ENCODE measurements around the gene CCDC87.

Gene CCDC87

DNA sequence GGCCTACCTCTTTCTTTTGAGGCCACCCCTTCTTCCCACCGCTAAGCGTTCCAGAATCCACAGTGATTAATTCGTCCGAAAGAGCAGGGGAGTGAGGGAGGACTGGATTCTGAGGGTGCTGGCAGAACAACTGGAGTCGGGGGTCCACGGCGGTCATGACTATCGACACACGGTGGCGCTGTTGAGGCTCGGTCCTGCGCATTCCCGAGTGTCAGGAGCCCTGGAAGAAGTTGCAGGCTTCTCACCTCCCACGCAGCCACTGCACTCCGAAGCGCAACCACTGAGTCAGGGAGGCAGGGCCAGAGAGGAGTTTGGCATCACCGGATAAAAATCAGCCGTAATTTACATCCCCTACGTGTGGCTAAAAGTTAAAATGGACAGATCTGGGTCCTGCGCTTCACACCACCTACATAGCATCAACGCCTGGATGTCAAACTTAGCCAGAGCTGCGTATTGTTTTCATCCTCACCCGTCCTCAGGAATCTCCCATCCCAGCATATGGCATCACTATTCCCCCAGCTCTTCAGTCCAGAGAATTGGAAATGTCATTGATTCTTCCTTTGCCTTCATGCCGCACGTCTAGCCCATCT lies 13.8 kb downstream of the CCDC87 start:
- DNase-seq (ENCODE audit: low spot score): peak; percentile 75

DNA sequence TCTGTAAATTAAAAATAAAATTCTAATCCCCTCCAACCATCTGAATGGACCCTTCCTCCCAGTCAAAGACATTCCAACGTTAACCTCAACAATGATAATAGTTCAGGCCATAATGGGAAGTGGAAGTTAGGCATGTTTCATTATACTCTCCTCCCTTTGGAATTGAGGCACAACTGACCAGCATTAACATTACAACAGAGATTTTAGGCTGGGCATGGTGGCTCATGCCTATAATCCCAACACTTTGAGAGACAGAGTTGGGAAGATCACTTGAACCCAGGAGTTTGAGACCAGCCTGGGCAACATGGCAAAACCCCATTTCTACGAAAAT lies 22.0 kb downstream of the CCDC87 start:
- DNase-seq (ENCODE audit: low spot score): no peak

DNA sequence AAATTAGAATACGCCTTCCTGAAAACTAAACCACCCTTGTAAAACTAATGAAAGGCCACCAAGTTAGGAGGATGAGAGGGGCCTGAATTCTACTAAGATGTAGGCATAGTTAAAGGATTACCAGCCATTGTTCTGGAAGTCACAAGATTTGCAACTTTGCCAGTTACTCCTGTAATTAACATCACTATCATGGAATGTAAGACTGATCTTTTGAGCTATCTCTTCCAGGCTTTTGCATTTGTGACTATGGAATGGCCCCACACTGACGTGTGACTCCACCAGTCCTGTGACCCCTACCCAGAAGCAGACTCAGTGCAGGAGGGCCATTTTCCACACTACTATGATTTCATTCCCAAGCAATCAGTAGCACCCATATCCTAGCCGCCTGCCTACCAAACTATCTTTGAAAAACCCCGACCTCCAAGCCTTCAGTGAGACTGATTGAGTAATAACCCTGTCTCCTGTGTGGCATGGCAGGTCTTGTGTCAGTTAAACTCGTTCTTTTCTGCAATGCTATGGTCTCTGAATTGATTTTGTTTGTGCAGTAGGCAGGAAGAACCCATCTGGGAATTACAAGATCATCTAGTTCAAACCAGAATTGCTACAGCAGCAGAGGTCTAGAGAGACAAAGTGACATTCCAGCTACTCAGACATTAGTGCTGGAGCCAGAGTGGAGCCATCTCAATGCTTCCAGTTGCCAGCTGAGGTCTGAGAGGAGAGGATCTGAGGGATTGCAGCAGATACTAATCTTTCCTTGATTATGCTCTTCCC lies 22.6 kb downstream of the CCDC87 start:
- peak; percentile 87 for DNase-seq (ENCODE audit: low spot score)

DNA sequence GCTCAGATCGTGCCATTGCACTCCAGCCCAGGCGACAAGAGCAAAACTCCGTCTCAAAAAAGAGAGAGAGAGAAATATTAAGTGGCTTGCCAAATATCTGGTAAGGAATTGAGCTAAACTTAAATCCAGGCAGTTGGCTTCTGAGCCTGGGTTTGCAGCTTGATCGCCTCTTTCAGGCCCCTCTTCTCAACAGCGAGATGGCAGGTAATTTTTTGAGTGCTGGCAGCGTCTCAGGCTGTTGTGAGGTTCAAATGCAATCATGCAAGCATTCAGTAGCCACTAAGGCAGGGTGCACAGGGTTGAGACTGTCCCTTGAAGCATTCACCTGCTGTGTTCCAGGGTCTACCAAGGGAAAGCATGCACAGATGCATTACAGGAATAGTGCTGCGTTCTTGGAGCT lies 23.8 kb downstream of the CCDC87 start:
- peak; percentile 47 for DNase-seq (ENCODE audit: low spot score)

DNA sequence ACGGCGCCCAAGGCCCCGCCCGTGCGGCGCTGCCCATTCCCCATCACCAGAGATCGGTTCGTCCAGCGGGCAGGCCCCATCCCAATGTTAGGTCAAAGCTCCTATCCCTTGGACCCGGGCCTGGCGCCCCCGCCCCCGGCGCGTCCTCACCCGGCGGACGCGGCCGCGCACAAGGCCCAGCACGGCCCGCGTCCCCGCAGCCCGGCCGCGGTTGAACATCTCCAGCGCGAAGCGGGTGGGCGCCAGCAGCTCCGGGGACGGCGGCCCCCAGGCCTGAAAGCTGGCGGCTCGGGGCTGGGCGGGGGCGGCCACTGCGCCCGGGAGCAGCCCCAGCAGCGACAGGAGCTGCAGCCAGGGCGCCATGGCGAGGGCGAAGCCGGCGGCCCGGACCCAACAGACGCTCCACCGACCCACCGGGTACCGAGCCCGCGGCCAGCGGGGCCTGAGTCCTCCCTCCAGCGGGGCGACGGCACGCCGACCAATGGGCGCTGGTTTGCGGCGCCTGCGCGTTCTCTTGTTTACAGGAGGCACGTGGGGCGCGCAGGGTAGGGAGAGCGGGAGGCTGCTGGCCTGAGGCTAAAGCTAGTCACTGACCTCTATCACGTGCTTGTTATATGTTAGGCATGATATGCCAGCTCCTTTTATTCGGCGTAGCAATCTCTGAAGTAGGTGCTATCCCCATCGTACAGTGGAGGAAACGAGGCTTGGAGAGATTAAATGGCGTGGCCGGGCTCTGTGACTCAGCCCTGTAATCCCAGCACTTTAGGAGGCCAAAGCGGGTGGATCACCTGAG lies 24.5 kb downstream of the CCDC87 start, which contains the start of gene CTSF:
Gene CTSF, minus strand, starts transcription at position 483 of the 793 bp plus-strand sequence. Its CDS starts 120 bp downstream, at position 363.
- DNase-seq (ENCODE audit: low spot score): peak; percentile 91

DNA sequence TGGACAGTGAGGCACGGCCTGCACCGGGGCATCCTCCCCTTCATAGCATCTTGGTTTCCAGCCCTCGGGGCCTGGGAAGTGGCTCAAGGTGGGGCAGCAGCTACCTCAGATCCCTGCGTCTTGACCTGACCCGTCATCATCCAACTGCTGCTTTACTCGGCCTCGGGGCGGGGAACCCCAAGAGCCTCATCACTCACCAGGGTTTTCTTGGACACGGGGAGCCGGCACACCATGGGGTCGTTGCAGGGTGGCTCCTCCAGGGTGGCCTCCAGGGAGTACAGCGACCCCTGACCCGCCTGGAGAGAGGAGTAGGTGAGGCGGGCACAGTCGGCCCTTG lies 25.1 kb downstream of the CCDC87 start:
- no peak for DNase-seq (ENCODE audit: low spot score)

DNA sequence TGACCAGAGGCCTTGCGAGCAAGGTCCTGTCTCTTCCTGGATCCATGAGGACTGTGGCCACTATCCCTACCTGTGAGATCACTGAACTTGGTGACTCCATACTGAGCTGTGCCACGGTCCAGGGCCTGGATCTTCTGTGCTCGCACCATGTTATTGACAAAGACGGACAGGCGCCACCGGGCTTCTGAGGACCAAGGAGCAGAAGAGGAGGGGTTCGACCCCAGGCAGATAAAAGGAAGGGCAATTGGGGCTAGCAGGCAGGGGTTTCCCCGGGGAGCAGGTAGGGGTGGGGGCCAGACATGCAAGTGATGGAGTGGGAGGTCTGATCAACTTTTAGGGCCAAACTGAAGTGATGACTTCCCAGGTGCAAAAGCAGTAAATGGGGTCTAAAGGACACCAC lies 26.6 kb downstream of the CCDC87 start:
- no peak for DNase-seq (ENCODE audit: low spot score)

DNA sequence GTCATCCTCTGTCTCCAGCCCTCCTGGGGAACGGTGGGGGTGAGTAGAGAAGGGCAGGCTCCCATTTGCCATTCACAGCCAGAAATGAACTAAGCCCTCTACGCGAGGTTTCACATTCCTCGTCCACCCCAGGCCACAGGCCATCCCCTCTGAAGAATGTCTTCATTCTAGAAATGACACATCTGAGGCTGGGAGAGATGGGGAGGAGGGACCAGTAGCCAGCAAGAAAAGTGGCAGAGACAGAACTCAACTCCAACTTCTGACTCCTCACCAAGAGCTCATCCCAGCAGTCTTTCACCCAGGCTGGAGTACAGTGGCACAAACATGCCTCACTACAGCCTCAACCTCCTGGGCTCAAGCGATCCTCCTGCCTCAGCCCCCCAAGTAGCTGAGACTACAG lies 27.9 kb downstream of the CCDC87 start:
- no peak for DNase-seq (ENCODE audit: low spot score)

DNA sequence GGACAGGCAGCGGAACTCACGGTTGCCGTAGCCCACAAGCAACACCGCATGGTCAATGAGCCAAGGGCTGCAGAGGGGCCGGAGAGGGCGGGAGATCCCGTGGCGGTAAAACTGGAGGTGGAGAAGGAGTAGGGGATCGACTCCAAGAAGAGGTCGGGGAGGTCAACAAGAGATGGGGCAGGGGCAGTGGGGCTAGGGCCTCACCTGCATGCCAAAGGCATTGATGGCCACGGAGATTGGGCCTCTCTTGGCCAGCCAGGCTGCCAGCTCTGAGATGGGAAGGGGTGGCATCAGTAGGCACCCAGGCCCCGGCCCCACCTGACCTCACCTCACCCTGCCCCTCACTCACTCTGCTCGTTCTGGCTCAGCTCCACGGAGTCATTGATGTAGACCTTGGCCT lies 28.3 kb downstream of the CCDC87 start:
- no peak for DNase-seq (ENCODE audit: low spot score)

DNA sequence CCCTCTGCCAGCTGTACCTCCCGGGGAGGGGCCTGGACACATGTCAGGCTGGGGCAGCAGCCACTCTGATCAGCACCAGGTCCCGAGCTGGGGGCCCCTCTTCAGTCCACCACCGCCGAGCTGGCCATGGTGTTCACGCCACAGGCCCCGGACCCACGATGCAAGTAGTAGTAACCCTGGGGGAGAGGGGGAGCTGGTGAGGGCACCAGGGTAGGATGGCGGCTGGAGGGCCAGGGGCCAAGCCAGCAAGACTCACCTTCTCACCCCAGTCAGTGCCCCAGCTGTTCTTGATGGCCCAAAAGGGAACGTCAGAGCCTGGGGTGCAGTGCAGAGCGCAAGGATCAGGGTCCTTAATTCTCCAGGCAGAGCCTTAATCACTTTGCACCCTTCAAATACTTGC lies 29.0 kb downstream of the CCDC87 start:
- DNase-seq (ENCODE audit: low spot score): no peak

DNA sequence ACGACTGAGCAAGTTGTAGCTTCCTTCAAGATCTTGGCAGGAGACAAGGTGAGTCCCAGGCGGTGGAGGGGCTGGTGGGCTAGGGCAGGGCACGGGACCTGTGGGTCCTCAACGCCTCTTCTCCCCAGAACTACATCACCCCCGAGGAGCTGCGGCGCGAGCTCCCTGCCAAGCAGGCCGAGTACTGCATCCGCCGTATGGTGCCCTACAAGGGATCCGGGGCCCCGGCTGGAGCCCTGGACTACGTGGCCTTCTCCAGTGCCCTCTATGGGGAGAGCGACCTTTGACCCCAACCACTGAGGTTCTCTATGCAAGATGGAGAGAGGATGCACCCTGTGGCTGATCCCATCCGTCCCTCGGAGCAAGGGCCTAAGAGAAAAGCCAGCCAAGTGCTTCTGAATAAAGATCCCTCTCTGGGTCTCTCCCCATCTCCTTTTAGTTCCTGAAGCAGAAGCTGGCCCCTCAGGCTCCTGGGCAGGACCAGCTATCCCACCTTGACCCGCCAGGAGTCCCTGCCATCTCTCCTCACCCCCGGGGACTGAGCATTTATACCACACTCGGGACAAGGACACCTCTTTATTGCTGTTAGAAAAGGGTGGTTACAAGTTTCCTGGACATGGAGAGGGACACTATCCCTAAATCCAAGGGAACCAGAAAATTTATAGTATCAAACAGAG lies 29.8 kb downstream of the CCDC87 start:
- DNase-seq (ENCODE audit: low spot score): no peak

DNA sequence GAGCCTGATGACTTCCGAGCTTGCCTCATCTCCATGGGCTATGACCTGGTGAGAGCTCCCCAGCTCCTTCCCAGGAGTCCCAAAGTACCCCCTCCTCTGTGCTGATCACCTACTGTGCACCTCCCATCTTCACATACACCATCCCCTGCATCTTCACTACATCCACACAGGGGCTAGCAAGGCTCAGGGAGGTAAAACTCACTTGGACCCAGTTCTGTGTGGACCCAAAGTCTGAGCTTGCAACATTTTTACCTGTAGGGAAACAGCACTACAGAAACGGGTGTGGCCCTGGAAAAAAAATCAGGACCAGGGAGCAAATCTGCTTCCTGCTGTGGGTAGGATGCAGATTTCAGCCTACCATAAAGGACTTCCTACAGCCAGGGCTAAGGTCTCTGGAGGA lies 30.6 kb downstream of the CCDC87 start:
- DNase-seq (ENCODE audit: low spot score): peak; percentile 47

DNA sequence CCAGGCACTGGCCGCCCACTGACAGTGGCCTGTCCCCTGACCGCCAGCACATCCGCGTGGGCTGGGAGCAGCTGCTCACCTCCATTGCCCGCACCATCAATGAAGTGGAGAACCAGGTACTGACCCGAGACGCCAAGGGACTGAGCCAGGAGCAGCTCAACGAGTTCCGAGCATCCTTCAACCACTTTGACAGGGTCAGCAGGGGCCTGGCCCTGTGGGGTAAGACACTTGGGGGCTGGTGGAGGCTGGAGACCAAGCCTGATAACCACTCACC lies 31.0 kb downstream of the CCDC87 start:
- no peak for DNase-seq (ENCODE audit: low spot score)

DNA sequence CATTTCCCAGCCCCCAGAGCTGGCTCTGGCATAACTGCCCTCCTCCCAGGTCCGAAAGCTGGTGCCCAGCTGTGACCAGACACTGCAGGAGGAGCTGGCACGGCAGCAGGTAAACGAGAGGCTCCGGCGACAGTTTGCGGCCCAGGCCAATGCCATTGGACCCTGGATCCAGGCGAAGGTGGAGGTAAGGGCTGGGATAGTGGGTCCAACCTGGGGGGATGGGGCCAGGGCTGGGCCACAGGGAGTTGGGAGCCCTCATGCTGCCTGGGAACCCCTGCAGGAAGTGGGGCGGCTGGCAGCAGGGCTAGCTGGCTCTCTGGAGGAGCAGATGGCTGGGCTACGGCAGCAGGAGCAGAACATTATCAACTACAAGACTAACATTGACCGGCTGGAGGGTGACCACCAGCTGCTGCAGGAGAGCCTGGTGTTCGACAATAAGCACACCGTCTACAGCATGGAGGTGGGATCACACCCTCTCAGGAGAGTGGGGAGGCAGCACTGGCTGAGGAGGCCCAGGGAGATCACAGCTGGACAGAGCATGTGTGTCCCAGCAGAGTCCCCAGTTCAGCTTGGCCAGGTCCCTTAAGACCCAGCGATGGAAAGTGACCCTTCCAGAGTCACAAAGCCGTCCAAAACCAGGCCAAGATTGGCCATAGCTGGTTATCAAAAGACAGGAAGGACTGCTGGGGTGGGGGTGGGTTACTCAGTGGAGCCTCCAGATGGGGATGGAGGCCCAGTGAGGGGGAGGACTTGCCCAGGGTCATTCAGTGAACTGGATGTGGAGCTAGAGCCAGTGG lies 31.5 kb downstream of the CCDC87 start:
- DNase-seq (ENCODE audit: low spot score): peak; percentile 61

DNA sequence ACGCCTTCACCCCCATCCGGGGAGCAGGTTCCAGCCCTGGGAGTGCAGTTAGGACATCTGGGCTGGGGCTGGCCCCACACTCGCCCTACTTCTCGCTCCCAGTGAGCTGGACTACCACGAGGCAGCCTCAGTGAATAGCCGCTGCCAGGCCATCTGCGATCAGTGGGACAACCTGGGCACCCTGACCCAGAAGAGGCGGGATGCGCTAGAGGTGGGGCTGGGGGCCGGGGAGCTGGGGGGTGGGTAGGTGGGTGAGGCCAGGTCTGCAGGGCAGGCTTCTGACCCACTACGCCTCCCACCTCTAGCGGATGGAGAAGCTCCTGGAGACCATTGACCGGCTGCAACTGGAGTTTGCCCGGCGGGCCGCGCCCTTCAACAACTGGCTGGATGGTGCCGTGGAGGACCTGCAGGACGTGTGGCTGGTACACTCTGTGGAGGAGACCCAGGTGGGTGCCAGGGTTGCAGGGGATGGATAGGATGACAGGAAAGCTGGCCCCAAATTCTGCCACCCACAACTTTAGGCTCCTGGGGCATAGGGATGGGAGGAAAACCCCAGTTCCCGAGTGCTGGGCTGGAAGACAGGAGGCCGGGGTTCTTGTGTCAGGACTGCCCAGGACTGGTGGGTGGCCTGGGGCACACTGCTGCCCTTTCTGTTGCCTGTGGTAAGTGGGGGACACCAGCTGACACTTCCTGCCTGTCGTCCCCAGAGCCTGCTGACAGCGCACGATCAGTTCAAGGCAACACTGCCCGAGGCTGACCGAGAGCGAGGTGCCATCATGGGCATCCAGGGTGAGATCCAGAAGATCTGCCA lies 32.8 kb downstream of the CCDC87 start:
- no peak for DNase-seq (ENCODE audit: low spot score)

DNA sequence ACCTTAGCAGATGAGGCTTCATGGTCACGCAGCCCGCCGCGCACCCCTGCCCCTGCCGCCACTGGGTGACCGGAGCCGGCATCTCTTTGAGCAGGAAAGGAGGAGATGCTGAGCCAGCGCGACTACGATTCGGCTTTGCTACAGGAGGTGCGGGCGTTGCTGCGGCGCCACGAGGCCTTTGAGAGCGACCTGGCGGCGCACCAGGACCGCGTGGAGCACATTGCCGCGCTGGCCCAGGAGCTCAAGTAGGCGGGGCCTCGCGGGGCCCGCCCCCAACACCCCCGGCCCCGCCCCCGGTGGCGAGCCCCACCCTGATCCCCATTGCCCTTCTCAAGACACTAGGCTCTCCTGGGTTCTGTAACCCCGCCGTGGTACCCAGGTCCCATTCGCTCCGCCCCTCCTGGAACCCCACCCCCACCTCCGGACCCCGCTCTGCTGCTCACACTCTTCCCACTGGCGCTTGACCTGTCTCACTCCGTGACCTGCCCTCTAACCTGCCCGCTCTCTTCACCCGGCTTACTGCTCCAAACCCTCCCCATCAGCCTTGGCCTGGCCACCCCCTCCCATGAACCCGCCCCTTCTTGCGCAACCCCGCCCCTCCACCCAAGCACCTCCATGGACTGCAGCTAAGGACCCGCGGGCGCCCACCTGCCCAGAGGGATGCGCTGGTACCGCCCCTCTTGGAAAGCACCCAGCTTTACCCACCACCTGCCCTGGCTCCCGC lies 33.6 kb downstream of the CCDC87 start:
- DNase-seq (ENCODE audit: low spot score): peak; percentile 59

DNA sequence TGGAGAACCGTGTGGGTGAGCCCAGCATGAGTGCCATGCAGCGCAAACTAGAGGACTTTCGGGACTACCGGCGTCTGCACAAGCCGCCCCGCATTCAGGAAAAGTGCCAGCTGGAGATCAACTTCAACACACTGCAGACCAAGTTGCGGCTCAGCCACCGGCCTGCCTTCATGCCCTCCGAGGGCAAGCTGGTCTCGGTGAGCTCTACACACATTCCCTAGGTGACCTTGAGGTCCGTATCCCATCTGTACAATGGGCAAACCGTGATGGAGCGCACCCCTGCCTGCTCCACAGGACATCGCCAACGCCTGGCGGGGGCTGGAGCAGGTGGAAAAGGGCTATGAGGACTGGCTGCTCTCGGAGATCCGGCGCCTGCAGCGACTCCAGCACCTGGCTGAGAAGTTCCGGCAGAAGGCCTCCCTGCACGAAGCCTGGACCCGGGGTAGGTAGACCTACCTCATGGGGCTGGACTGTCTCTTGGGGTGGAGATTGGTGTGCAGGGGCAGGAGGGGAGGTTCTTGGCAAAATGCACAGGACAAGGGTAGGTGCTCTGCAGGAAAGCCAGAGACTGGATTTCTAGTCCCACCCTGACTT lies 35.0 kb downstream of the CCDC87 start:
- DNase-seq (ENCODE audit: low spot score): no peak

DNA sequence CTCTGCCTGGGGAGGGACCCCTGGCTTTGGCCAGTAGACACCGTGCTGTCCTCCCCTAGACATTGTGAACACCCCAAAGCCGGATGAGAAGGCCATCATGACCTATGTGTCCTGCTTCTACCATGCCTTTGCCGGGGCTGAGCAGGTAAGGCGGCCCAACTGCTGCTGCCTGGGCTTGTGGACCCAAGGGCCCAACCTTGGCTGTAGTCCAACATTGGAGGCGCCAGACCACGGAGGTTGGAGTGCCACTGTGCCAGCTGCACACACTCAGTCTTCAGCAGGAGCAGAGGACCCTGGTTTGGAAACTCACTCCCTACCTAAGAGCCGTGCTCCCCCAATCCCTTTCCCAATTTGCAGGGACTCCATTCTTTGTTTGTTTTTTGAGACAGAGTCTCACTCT lies 36.8 kb downstream of the CCDC87 start:
- no peak for DNase-seq (ENCODE audit: low spot score)

DNA sequence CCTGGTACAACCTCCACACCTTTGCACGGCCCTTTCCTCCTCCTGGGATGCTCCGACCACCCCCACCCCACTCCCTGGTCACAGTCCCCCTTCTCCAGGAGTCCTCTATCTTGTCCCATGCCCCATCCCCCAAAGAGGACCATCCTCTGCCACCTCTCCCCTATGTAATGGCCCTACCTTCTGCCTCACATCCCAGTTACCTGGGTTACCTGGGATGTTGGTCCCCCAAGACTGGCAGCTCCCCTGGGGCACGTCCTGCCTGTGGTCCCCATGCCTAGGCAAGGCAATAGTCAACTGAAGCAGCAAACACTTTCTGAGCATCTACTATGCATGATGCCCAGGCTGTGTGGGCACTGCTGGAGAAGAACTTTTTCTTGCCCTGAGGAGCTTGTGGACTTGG lies 37.4 kb downstream of the CCDC87 start:
- no peak for DNase-seq (ENCODE audit: low spot score)

DNA sequence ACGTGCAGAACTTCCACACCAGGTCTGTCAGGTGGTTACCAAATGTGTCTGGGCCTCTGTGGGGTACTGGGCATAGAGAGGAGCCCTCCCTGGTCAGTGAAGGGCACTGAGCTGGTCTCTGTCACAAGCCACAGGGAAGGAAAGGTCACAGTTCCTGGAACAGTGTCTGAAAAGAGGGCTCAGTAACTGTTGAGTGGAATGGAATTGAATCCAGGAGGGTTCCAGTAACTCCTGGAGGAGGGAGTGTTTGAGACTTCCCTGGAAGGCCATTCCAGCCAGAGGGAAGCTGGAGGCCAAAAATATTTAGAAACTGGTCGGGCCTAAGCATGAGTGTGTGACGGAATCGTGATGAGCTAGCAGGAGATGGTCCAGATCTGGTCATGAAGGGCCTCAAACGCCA lies 38.3 kb downstream of the CCDC87 start:
- no peak for DNase-seq (ENCODE audit: low spot score)

Measured in cerebellar cortex (tissue), 1 donor.